SU-DHL-6 (cell line): ENCODE measurements around the gene AADAT.

Experiments used
- H2AFZ ChIP-seq: fragments of 200-600 bp; sonication (generic); 2 replicates; pipeline ENCODE4 v1.6.1; 2014; ENCODE audit warnings: low read depth, mild to moderate bottlenecking, moderate library complexity, mixed read lengths, antibody characterized with exemption, low read length; ENCODE audit not compliant: severe bottlenecking
- H3F3A ChIP-seq: fragments of 200-600 bp; shearing (Covaris generic); 2 replicates; pipeline ENCODE4 v1.6.0; 2016; ENCODE audit warnings: antibody characterized with exemption, mild to moderate bottlenecking; ENCODE audit not compliant: insufficient read depth
- H3K27ac ChIP-seq: fragments of 200-600 bp; sonication (generic); 2 replicates; pipeline ENCODE4 v1.5.1; 2016; ENCODE audit warnings: low read depth, mild to moderate bottlenecking, low read length, moderate library complexity, mixed read lengths
- H3K27me3 ChIP-seq: fragments of 200-600 bp; sonication (generic), shearing (Covaris generic); 2 replicates; pipeline ENCODE4 v1.6.0; 2014; ENCODE audit warnings: mild to moderate bottlenecking, low read length
- H3K36me3 ChIP-seq: fragments of 200-600 bp; sonication (generic); 2 replicates; pipeline ENCODE4 v1.6.1; 2014; ENCODE audit warnings: mild to moderate bottlenecking, low read length, mixed read lengths
- H3K4me2 ChIP-seq: fragments of 300-600, 200-600 bp; shearing (Covaris generic), sonication (generic); 2 replicates; pipeline ENCODE4 v1.6.0; 2014; ENCODE audit warnings: low read length, low read depth, mild to moderate bottlenecking; ENCODE audit not compliant: poor library complexity, severe bottlenecking
- H3K4me3 ChIP-seq: fragments of 200-600 bp; sonication (generic); 2 replicates; pipeline ENCODE4 v1.5.1; 2014; ENCODE audit warnings: antibody characterized with exemption, low read length, mild to moderate bottlenecking, mixed read lengths; ENCODE audit not compliant: insufficient read depth, poor library complexity, severe bottlenecking
- H3K79me2 ChIP-seq: fragments of 200-600 bp; sonication (generic); 2 replicates; pipeline ENCODE4 v1.6.1; 2014; ENCODE audit warnings: mild to moderate bottlenecking, low read length, moderate library complexity; ENCODE audit not compliant: insufficient read depth
- H3K9ac ChIP-seq: fragments of 200-600 bp; sonication (generic); 2 replicates; pipeline ENCODE4 v1.7.0; 2014; ENCODE audit warnings: mild to moderate bottlenecking, low read length
- H3K9me2 ChIP-seq: fragments of 200-600 bp; sonication (generic); replicated peaks from 2 replicates; pipeline ENCODE4 v1.6.1; 2014; ENCODE audit warnings: low read length; ENCODE audit not compliant: insufficient read depth
- H3K9me3 ChIP-seq: fragments of 200-600 bp; sonication (generic); 2 replicates; pipeline ENCODE4 v1.6.1; 2014; ENCODE audit warnings: low read length, mixed read lengths; ENCODE audit not compliant: insufficient read depth
- H4K20me1 ChIP-seq: fragments of 200-600 bp; sonication (generic); 2 replicates; pipeline ENCODE4 v1.6.1; 2014; ENCODE audit warnings: low read depth, mild to moderate bottlenecking, antibody characterized with exemption, low read length, moderate library complexity, mixed read lengths
- CTCF ChIP-seq: fragments of 200-600 bp; sonication (generic); IDR thresholded peaks from one replicate; pipeline ENCODE4 v1.5.1; 2017; ENCODE audit warnings: antibody characterized with exemption, mild to moderate bottlenecking, low read length, moderate library complexity; ENCODE audit not compliant: insufficient read depth, poor library complexity, severe bottlenecking
- EZH2phosphoT487 ChIP-seq: fragments of 200-600 bp; sonication (generic), shearing (Covaris generic); conservative IDR thresholded peaks from 2 replicates; pipeline ENCODE4 v1.6.1; 2018; ENCODE audit warnings: mild to moderate bottlenecking, antibody characterized with exemption, low read length, moderate library complexity, mixed read lengths

Gene AADAT

GRCh38 chr4:170089668-170090351, at the start of gene AADAT:
AADAT (minus strand) TSS chr4:170089956; CDS start chr4:170089690, 266 bp downstream.
- no peaks in the 10 kb centered on the region for H3K27me3 ChIP-seq
- no peak within 1 kb of the TSS for H3K9ac ChIP-seq
- no peaks in the 10 kb centered on the region for H3F3A ChIP-seq
- H2AFZ ChIP-seq, result no peak within 1 kb of the TSS
- H3K36me3 ChIP-seq, result no peaks in the 10 kb centered on the region
- no peak within 1 kb of the TSS for H3K27ac ChIP-seq
- TF ChIP-seq CTCF (no peak), EZH2phosphoT487 (no peak)
- H3K79me2 ChIP-seq, result no peaks in the 10 kb centered on the region
- no peaks in the 10 kb centered on the region for H3K9me2 ChIP-seq
- no peaks in the 10 kb centered on the region for H3K9me3 ChIP-seq
- no peak within 1 kb of the TSS for H3K4me2 ChIP-seq
- H3K4me3 ChIP-seq, result no peak within 1 kb of the TSS
- no peaks in the 10 kb centered on the region for H4K20me1 ChIP-seq

GRCh38 chr4:170138580-170139194, 48.9 kb upstream of the AADAT start:
- no peaks in the 10 kb centered on the region for H3F3A ChIP-seq
- H3K4me3 ChIP-seq, result no peak overlapping the region
- H4K20me1 ChIP-seq, result no peaks in the 10 kb centered on the region

GRCh38 chr4:170137927-170138326, 48.2 kb upstream of the AADAT start:
- H4K20me1 ChIP-seq, result no peaks in the 10 kb centered on the region
- H3K4me3 ChIP-seq, result no peak overlapping the region
- H3K36me3 ChIP-seq, result no peaks in the 10 kb centered on the region
- no peak overlapping the region for H3K9ac ChIP-seq
- no peak overlapping the region for H3K27ac ChIP-seq
- H2AFZ ChIP-seq, result no peak overlapping the region
- no peaks in the 10 kb centered on the region for H3K27me3 ChIP-seq
- H3K4me2 ChIP-seq, result no peak overlapping the region
- H3K9me2 ChIP-seq, result no peaks in the 10 kb centered on the region
- no peaks in the 10 kb centered on the region for H3K9me3 ChIP-seq
- no peaks in the 10 kb centered on the region for H3F3A ChIP-seq
- no peak for TF ChIP-seq EZH2phosphoT487
- TF ChIP-seq CTCF, result no peak
- H3K79me2 ChIP-seq, result no peaks in the 10 kb centered on the region

More at GRCh38 chr4:170138580-170139194, 48.9 kb upstream of the AADAT start:
- Histone ChIP-seq H2AFZ (no peak overlapping the region), H3K27me3 (no peaks in the 10 kb centered on the region), H3K9ac (no peak overlapping the region), H3K9me3 (no peaks in the 10 kb centered on the region), H3K4me2 (no peak overlapping the region), H3K79me2 (no peaks in the 10 kb centered on the region), H3K27ac (no peak overlapping the region), H3K9me2 (no peaks in the 10 kb centered on the region), H3K36me3 (no peaks in the 10 kb centered on the region)
- TF ChIP-seq EZH2phosphoT487 (no peak), CTCF (peak; percentile 46)
